IMR-90 (cell line): ENCODE data around the gene GPLD1. TPM values are rescaled to one million over a fixed set of nuclear protein-coding genes. Genes with fewer than 3 reads are reported as not detected.

Experiments used
- ATAC-seq: fragments of 200-7000 bp; cut with Tn5 transposase; 2 replicates; pipeline ENCODE4 v1.9.1; 2020; ENCODE audit warnings: low read depth, mild to moderate bottlenecking, moderate library complexity
- BruUV-seq: library from RNA; stranded (reverse); fragments of 400-500 nt; replicated peaks from 2 replicates; lab custom pipeline; 2021; lab: Mats Ljungman, UMichigan
- CTCF ChIA-PET: fragments of 300-600 bp; formaldehyde crosslinking; extraction: SDS; loops from one replicate; lab custom pipeline; 2021; ENCODE audit warnings: antibody characterized with exemption; lab: Yijun Ruan, JAX
- POLR2A ChIA-PET: fragments of 300-600 bp; sonication (Branson Sonifier 250); formaldehyde crosslinking; loops from one replicate; lab custom pipeline; 2022; ENCODE audit warnings: antibody characterized with exemption; ENCODE audit not compliant: unreplicated experiment; lab: Charles Lee
- DNase-seq: peaks from one replicate; pipeline ENCODE4 v3.0.0; 2013
- H2AFZ ChIP-seq: replicated peaks from 2 replicates; pipeline ENCODE3; 2013; ENCODE audit warnings: low read length, mild to moderate bottlenecking; ENCODE audit not compliant: poor library complexity
- H2AK5ac ChIP-seq: 2 replicates; pipeline ENCODE4 v1.6.1; 2013; ENCODE audit warnings: low read depth, low read length, inconsistent platforms
- H2AK9ac ChIP-seq: replicated peaks from 2 replicates; pipeline ENCODE3; 2013; ENCODE audit warnings: mild to moderate bottlenecking, low read depth, low read length, moderate library complexity; ENCODE audit not compliant: poor library complexity
- H2BK120ac ChIP-seq: 2 replicates; pipeline ENCODE4 v1.6.1; 2013; ENCODE audit warnings: low read depth, low read length, inconsistent platforms
- H2BK15ac ChIP-seq: 3 replicates; pipeline ENCODE4 v1.6.1; 2013; ENCODE audit warnings: low read depth, low read length, inconsistent platforms
- H2BK20ac ChIP-seq: 2 replicates; pipeline ENCODE4 v1.6.1; 2013; ENCODE audit warnings: low read depth, mild to moderate bottlenecking, inconsistent platforms, low read length, moderate library complexity
- H2BK5ac ChIP-seq: 2 replicates; pipeline ENCODE4 v1.6.1; 2013; ENCODE audit warnings: mild to moderate bottlenecking, low read depth, low read length, inconsistent platforms; ENCODE audit not compliant: poor library complexity, severe bottlenecking
- H3K14ac ChIP-seq: replicated peaks from 2 replicates; pipeline ENCODE4 v1.6.1; 2013; ENCODE audit warnings: low read depth, low read length, inconsistent platforms
- H3K18ac ChIP-seq: 2 replicates; pipeline ENCODE4 v1.6.1; 2013; ENCODE audit warnings: low read depth, low read length, control low read depth
- H3K23ac ChIP-seq: 2 replicates; pipeline ENCODE4 v1.6.1; 2013; ENCODE audit warnings: low read depth, low read length, inconsistent platforms
- H3K27ac ChIP-seq: 2 replicates; pipeline ENCODE4 v1.5.1; 2013; ENCODE audit warnings: mild to moderate bottlenecking, control low read depth, low read length; ENCODE audit not compliant: insufficient read depth
- H3K27me3 ChIP-seq: 2 replicates; pipeline ENCODE4 v1.6.1; 2013; ENCODE audit warnings: low read length; ENCODE audit not compliant: control insufficient read depth, insufficient read depth
- H3K36me3 ChIP-seq: 2 replicates; pipeline ENCODE4 v1.6.1; 2013; ENCODE audit warnings: low read length, mixed read lengths; ENCODE audit not compliant: control insufficient read depth, insufficient read depth
- H3K4ac ChIP-seq: 2 replicates; pipeline ENCODE4 v1.6.1; 2013; ENCODE audit warnings: low read depth, low read length, inconsistent platforms
- H3K4me1 ChIP-seq: 2 replicates; pipeline ENCODE4 v1.6.1; 2013; ENCODE audit warnings: low read length, mixed read lengths; ENCODE audit not compliant: control insufficient read depth, insufficient read depth
- H3K4me2 ChIP-seq: 2 replicates; pipeline ENCODE4 v1.6.1; 2013; ENCODE audit warnings: low read depth, mild to moderate bottlenecking, control low read depth, low read length, moderate library complexity
- H3K4me3 ChIP-seq: 2 replicates; pipeline ENCODE4 v1.5.1; 2013; ENCODE audit warnings: low read depth, mild to moderate bottlenecking, control low read depth, low read length, moderate library complexity; ENCODE audit not compliant: insufficient read depth
- H3K56ac ChIP-seq: 2 replicates; pipeline ENCODE4 v1.6.1; 2013; ENCODE audit warnings: low read length, inconsistent platforms; ENCODE audit not compliant: insufficient read depth; ENCODE audit errors: extremely low read depth
- H3K79me1 ChIP-seq, 2 experiments: 2 replicates each; pipeline ENCODE4 v1.6.1; 2013; ENCODE audit warnings: low read length in 2 of 2, inconsistent platforms in 1 of 2, low read depth in 1 of 2
- H3K9ac ChIP-seq: 2 replicates; pipeline ENCODE4 v1.6.1; 2013; ENCODE audit warnings: low read depth, low read length, control low read depth
- H3K9me1 ChIP-seq: 2 replicates; pipeline ENCODE4 v1.6.1; 2013; ENCODE audit warnings: low read length, inconsistent platforms; ENCODE audit not compliant: insufficient read depth
- H3K9me3 ChIP-seq: 2 replicates; pipeline ENCODE4 v1.6.1; 2013; ENCODE audit warnings: low read length; ENCODE audit not compliant: control insufficient read depth, insufficient read depth
- H4K20me1 ChIP-seq: 2 replicates; pipeline ENCODE4 v1.6.1; 2013; ENCODE audit warnings: low read length, inconsistent platforms; ENCODE audit not compliant: insufficient read depth
- H4K5ac ChIP-seq: 2 replicates; pipeline ENCODE4 v1.6.1; 2013; ENCODE audit warnings: mild to moderate bottlenecking, low read depth, low read length, control low read depth
- H4K8ac ChIP-seq, 2 experiments: 2 replicates each; pipeline ENCODE4 v1.6.1; 2013; ENCODE audit warnings: low read depth in 2 of 2, low read length in 2 of 2, control low read depth in 1 of 2, inconsistent platforms in 1 of 2
- H4K91ac ChIP-seq: 2 replicates; pipeline ENCODE4 v1.6.1; 2013; ENCODE audit warnings: low read depth, low read length, inconsistent platforms; ENCODE audit not compliant: insufficient read depth
- BHLHE40 ChIP-seq: fragments of 150-350 bp; IDR thresholded peaks from 2 replicates; pipeline ENCODE4 v1.6.1; 2016; ENCODE audit warnings: mild to moderate bottlenecking, low read depth, low read length
- CEBPB ChIP-seq: IDR thresholded peaks from 2 replicates; pipeline ENCODE4 v1.6.1; 2012; ENCODE audit warnings: low read depth, low read length, improper control_type of control experiment
- CHD1 ChIP-seq: IDR thresholded peaks from 2 replicates; pipeline ENCODE4 v1.6.1; 2012; ENCODE audit warnings: low read depth, low read length, improper control_type of control experiment
- FOS ChIP-seq: fragments of 150-350 bp; IDR thresholded peaks from 2 replicates; pipeline ENCODE4 v1.6.1; 2016; ENCODE audit warnings: low read depth, low read length
- MAFK ChIP-seq: IDR thresholded peaks from 2 replicates; pipeline ENCODE4 v1.6.1; 2012; ENCODE audit warnings: low read depth, low read length, improper control_type of control experiment
- MAZ ChIP-seq: IDR thresholded peaks from 2 replicates; pipeline ENCODE4 v1.6.1; 2012; ENCODE audit warnings: low read depth, mild to moderate bottlenecking, low read length, improper control_type of control experiment, moderate library complexity, borderline replicate concordance
- MXI1 ChIP-seq: IDR thresholded peaks from 2 replicates; pipeline ENCODE4 v1.6.1; 2012; ENCODE audit warnings: low read depth, mild to moderate bottlenecking, low read length, moderate library complexity, borderline replicate concordance
- NFE2L2 ChIP-seq: fragments of 150-350 bp; IDR thresholded peaks from 2 replicates; pipeline ENCODE4 v1.6.1; 2016; ENCODE audit warnings: low read depth, mild to moderate bottlenecking, low read length
- POLR2A ChIP-seq: IDR thresholded peaks from 2 replicates; pipeline ENCODE4 v1.6.1; 2012; ENCODE audit warnings: mild to moderate bottlenecking, low read depth, low read length
- RAD21 ChIP-seq: IDR thresholded peaks from 2 replicates; pipeline ENCODE4 v1.6.1; 2012; ENCODE audit warnings: low read length, improper control_type of control experiment
- RCOR1 ChIP-seq: IDR thresholded peaks from 2 replicates; pipeline ENCODE4 v1.6.1; 2012; ENCODE audit warnings: mild to moderate bottlenecking, low read length, improper control_type of control experiment; ENCODE audit not compliant: insufficient replicate concordance
- SMC3 ChIP-seq: fragments of 150-350 bp; IDR thresholded peaks from 2 replicates; pipeline ENCODE4 v1.6.1; 2016; ENCODE audit warnings: low read depth, mild to moderate bottlenecking, antibody characterized with exemption, low read length, moderate library complexity
- USF2 ChIP-seq: fragments of 150-350 bp; IDR thresholded peaks from 2 replicates; pipeline ENCODE4 v1.6.1; 2017; ENCODE audit warnings: mild to moderate bottlenecking, antibody characterized with exemption, low read length, low read depth
- WGBS, 2 experiments: methylation state at CpG; one replicate each; pipeline versions ENCODE4 v1.1.5 to v1.1.7; 2013; ENCODE audit warnings: missing lambda C conversion rate in 2 of 2; ENCODE audit not compliant: insufficient read length in 1 of 2; ENCODE audit errors: extremely low coverage in 2 of 2; 5-methylcytosine and 5-hydroxymethylcytosine counted together
- dilution Hi-C: fragments of 300-500 bp; cut with HindIII; formaldehyde crosslinking; loops from one replicate; pipeline ENCODE4 v1.14.3; 2018; ENCODE audit warnings: low sequenced_read_pairs; ENCODE audit not compliant: unreplicated experiment
- in situ Hi-C: fragments of 300-500 bp; cut with MboI; formaldehyde crosslinking; loops from 3 replicates; pipeline ENCODE4 v1.14.3; 2019; ENCODE audit warnings: low sequenced_read_pairs, inconsistent platforms, mixed read lengths
- intact Hi-C: fragments of 100-400 bp; cut with micrococcal nuclease; formaldehyde crosslinking; loops from 2 replicates; pipeline ENCODE4 v1.10.0; 2022
- polyA plus RNA-seq, 3 experiments: library from polyadenylated mRNA; depleted of rRNA; stranded (reverse); fragments of >200 nt; gene quantifications; 2 replicates each; pipeline ENCODE4 v1.2.3, GENCODE V29; 2012; ENCODE audit warnings: low replicate concordance in 1 of 3
- total RNA-seq: library from RNA; depleted of rRNA; stranded (reverse); fragments of >200 nt; gene quantifications from 2 replicates; pipeline ENCODE4 v1.2.3, GENCODE V29; 2012
- TF ChIP-seq, protein P1 (sequence below): conservative IDR thresholded peaks from 2 replicates; pipeline ENCODE4 v1.5.1; 2012; ENCODE audit warnings: mild to moderate bottlenecking, low read depth, low read length, improper control_type of control experiment
- TF ChIP-seq, protein P2 (sequence below): fragments of 150-350 bp; IDR thresholded peaks from 2 replicates; pipeline ENCODE4 v1.6.1; 2016; ENCODE audit warnings: low read depth, mild to moderate bottlenecking, low read length, moderate library complexity, borderline replicate concordance

GPLD1 gene
- total and polyA plus RNA-seq, 2 of the 4 experiments (the other 2 are of a cell fraction): 0.05 to 0.18 TPM

- Histone ChIP-seq H2BK15ac (no peak overlapping the region), H3K4me2 (no peak overlapping the region), H3K4ac (no peak overlapping the region), H3K27me3 (peaks cover under 1% of the 10 kb centered on the region), H2BK120ac (no peak overlapping the region), H2AK5ac (no peak overlapping the region), H3K56ac (no peak overlapping the region), H3K18ac (no peak overlapping the region), H3K4me1 (no peaks in the 10 kb centered on the region), H2AFZ (no peak overlapping the region), H3K23ac (no peak overlapping the region), H4K5ac (no peak overlapping the region), H3K9me1 (no peaks in the 10 kb centered on the region), H2BK20ac (no peak overlapping the region), H3K79me1 (no peaks in the 10 kb centered on the region), H3K27ac (no peak overlapping the region), H3K4me3 (no peak overlapping the region), H3K36me3 (no peaks in the 10 kb centered on the region), H3K9me3 (no peaks in the 10 kb centered on the region), H4K8ac (no peak overlapping the region), H4K91ac (no peak overlapping the region), H2AK9ac (no peak overlapping the region), H3K9ac (no peak overlapping the region), H2BK5ac (no peak overlapping the region), H3K14ac (no peak overlapping the region), H4K20me1 (no peaks in the 10 kb centered on the region)
- no TSS peak for BruUV-seq
- ATAC-seq (no peak), DNase-seq (no peak)
- POLR2A ChIA-PET: no interaction called here
- dilution Hi-C loops: no loop called here
- CTCF ChIA-PET: interaction anchor here (1.4 kb wide), 2 partner anchors 10 to 20 kb away, joined by 3 read pairs; no protein-coding TSS in a partner anchor
- TF ChIP-seq POLR2A (no peak), MXI1 (no peak), CEBPB (no peak), MAZ (no peak), CHD1 (no peak), BHLHE40 (no peak), FOS (no peak), RAD21 (no peak), RCOR1 (no peak), NFE2L2 (no peak), MAFK (no peak), USF2 (no peak), SMC3 (no peak)
- TF ChIP-seq, protein P1, sequence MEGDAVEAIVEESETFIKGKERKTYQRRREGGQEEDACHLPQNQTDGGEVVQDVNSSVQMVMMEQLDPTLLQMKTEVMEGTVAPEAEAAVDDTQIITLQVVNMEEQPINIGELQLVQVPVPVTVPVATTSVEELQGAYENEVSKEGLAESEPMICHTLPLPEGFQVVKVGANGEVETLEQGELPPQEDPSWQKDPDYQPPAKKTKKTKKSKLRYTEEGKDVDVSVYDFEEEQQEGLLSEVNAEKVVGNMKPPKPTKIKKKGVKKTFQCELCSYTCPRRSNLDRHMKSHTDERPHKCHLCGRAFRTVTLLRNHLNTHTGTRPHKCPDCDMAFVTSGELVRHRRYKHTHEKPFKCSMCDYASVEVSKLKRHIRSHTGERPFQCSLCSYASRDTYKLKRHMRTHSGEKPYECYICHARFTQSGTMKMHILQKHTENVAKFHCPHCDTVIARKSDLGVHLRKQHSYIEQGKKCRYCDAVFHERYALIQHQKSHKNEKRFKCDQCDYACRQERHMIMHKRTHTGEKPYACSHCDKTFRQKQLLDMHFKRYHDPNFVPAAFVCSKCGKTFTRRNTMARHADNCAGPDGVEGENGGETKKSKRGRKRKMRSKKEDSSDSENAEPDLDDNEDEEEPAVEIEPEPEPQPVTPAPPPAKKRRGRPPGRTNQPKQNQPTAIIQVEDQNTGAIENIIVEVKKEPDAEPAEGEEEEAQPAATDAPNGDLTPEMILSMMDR: no peak
- TF ChIP-seq, protein P2, sequence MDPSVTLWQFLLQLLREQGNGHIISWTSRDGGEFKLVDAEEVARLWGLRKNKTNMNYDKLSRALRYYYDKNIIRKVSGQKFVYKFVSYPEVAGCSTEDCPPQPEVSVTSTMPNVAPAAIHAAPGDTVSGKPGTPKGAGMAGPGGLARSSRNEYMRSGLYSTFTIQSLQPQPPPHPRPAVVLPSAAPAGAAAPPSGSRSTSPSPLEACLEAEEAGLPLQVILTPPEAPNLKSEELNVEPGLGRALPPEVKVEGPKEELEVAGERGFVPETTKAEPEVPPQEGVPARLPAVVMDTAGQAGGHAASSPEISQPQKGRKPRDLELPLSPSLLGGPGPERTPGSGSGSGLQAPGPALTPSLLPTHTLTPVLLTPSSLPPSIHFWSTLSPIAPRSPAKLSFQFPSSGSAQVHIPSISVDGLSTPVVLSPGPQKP: no peak
- WGBS, 2 experiments: no CpG with 5 or more reads among the region's 2 CpGs
- intact Hi-C loops: no loop called here
- in situ Hi-C loops: no loop called here
Measured at GRCh38 chr6:24501374-24501773, 12.0 kb upstream of the GPLD1 start.
